ENCODE results near the gene UPK2.

UPK2 gene

DNA sequence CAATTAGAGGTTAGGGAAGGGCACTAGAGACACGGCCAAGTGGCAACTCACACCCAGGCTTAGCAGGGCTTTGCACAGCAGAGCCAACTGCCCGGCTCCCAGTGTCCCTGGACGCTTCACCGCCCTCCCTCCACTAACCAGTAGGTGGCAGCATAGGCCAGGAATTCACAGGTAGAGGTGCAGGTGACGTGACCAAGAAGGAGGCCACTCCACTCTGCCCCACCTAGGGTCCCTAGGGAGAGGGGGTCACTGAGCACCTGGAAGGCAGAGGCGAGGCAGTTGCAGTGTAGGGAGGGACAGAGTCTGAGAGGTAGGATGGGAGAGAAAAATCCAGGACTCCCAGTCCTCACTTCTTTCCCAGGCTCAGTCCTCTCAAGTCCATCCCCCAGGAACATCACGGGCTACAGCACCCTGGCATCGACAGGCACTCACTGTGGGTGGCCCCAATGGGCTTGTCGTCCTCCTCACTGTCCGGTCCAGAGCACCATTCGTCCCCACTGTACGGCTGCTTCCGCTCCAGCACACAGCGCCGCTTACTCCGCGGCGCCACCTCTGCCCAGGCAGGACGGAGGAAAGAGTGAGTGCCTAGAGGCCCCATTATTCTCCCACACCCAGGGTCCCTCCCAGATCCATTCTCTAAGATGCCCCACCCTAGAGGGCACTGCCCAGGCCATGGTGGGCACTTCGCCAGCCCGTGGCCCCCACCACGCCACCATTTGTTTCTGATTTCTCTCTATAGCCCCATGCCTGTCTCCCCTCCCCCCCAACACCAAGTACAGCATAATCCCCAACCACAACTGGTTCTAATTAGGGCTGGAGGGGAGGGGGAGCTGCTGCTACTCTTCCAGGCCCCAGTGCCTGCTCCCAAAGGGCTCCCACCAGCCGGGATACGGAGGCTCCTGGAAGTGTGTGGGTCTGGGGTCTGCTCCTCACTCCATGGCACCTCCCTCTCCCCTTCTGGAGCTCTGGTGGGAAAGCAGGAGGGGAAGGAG is 48.8 kb upstream of the UPK2 start:
- Histone ChIP-seq H3K4me3 (ENCODE audit: low read depth, low read length) (no peak overlapping the region), H3K36me3 (ENCODE audit: control insufficient read depth in 2 of 2, insufficient read depth in 1 of 2, low read length in 2 of 2) (peaks cover 0 to 33% of the 10 kb centered on the region in 2 experiments; a peak in 2 of 3 replicates), H3K27ac (ENCODE audit: extremely low read depth, low read depth, low read length) (no peak overlapping the region), H3K9me3 (ENCODE audit: control insufficient read depth, insufficient read depth, low read depth, low read length) (no peaks in the 10 kb centered on the region), H3K4me1 (ENCODE audit: control insufficient read depth, insufficient read depth, low read length) (peaks cover 14% of the 10 kb centered on the region)
- CTCF ChIA-PET: interaction anchor here (0.6 to 6.9 kb wide), 20 partner anchors 9 to 469 kb away, joined by 3 to 196 read pairs (median 4); partner anchors contain the start of genes BCL9L and UPK2
- POLR2A ChIA-PET: no interaction called here
- TF ChIP-seq SP7 (tag by site-specific recombination; IDR thresholded peaks at IDR 0.05) (no peak), YY2 (tag by site-specific recombination; IDR thresholded peaks at IDR 0.05) (no peak), SP2 (tag by site-specific recombination; IDR thresholded peaks at IDR 0.05) (no peak), ZNF549 (tag by site-specific recombination; IDR thresholded peaks at IDR 0.05) (no peak), ZNF354C (tag by site-specific recombination; IDR thresholded peaks at IDR 0.05; ENCODE audit: borderline replicate concordance, low read depth) (no peak), ZSCAN30 (tag by site-specific recombination; IDR thresholded peaks at IDR 0.05) (peak; percentile 61), ZNF544 (tag by site-specific recombination; IDR thresholded peaks at IDR 0.05) (no peak), ZNF629 (tag by site-specific recombination; IDR thresholded peaks at IDR 0.05) (no peak), KLF16 (tag by site-specific recombination; IDR thresholded peaks at IDR 0.05) (no peak), ZBTB44 (tag by site-specific recombination; IDR thresholded peaks at IDR 0.05) (no peak), ZXDB (tag by site-specific recombination; IDR thresholded peaks at IDR 0.05) (no peak), SP3 (tag by site-specific recombination; IDR thresholded peaks at IDR 0.05) (no peak), ZNF114 (tag by site-specific recombination; IDR thresholded peaks at IDR 0.05) (no peak), GLIS1 (tag by site-specific recombination; IDR thresholded peaks at IDR 0.05) (peak; percentile 90), BCL11B (tag by site-specific recombination; IDR thresholded peaks at IDR 0.05; ENCODE audit: low read depth) (0 out of 2 replicates have a peak, but pooled peaks have one; percentile 44), ZNF2 (tag by site-specific recombination; IDR thresholded peaks at IDR 0.05) (peak; percentile 98), OSR2 (tag by site-specific recombination; IDR thresholded peaks at IDR 0.05) (no peak), ZNF600 (tag by site-specific recombination; IDR thresholded peaks at IDR 0.05) (0 out of 2 replicates have a peak, but pooled peaks have one; percentile 25), ZNF223 (tag by site-specific recombination; IDR thresholded peaks at IDR 0.05) (no peak), ZFP3 (tag by site-specific recombination; IDR thresholded peaks at IDR 0.05; ENCODE audit: low read depth) (no peak), KLF10 (tag by site-specific recombination; IDR thresholded peaks at IDR 0.05) (no peak), ZNF169 (tag by site-specific recombination; IDR thresholded peaks at IDR 0.05) (no peak), ZNF311 (tag by site-specific recombination; IDR thresholded peaks at IDR 0.05; ENCODE audit: borderline replicate concordance) (no peak), ZNF664 (tag by site-specific recombination; IDR thresholded peaks at IDR 0.05) (no peak), SCRT1 (tag by site-specific recombination; IDR thresholded peaks at IDR 0.05; ENCODE audit: borderline replicate concordance) (no peak)
- TF ChIP-seq, protein P1, sequence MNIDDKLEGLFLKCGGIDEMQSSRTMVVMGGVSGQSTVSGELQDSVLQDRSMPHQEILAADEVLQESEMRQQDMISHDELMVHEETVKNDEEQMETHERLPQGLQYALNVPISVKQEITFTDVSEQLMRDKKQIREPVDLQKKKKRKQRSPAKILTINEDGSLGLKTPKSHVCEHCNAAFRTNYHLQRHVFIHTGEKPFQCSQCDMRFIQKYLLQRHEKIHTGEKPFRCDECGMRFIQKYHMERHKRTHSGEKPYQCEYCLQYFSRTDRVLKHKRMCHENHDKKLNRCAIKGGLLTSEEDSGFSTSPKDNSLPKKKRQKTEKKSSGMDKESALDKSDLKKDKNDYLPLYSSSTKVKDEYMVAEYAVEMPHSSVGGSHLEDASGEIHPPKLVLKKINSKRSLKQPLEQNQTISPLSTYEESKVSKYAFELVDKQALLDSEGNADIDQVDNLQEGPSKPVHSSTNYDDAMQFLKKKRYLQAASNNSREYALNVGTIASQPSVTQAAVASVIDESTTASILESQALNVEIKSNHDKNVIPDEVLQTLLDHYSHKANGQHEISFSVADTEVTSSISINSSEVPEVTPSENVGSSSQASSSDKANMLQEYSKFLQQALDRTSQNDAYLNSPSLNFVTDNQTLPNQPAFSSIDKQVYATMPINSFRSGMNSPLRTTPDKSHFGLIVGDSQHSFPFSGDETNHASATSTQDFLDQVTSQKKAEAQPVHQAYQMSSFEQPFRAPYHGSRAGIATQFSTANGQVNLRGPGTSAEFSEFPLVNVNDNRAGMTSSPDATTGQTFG (tag by site-specific recombination; IDR thresholded peaks at IDR 0.05; ENCODE audit: borderline replicate concordance): no peak
- TF ChIP-seq, protein P2, sequence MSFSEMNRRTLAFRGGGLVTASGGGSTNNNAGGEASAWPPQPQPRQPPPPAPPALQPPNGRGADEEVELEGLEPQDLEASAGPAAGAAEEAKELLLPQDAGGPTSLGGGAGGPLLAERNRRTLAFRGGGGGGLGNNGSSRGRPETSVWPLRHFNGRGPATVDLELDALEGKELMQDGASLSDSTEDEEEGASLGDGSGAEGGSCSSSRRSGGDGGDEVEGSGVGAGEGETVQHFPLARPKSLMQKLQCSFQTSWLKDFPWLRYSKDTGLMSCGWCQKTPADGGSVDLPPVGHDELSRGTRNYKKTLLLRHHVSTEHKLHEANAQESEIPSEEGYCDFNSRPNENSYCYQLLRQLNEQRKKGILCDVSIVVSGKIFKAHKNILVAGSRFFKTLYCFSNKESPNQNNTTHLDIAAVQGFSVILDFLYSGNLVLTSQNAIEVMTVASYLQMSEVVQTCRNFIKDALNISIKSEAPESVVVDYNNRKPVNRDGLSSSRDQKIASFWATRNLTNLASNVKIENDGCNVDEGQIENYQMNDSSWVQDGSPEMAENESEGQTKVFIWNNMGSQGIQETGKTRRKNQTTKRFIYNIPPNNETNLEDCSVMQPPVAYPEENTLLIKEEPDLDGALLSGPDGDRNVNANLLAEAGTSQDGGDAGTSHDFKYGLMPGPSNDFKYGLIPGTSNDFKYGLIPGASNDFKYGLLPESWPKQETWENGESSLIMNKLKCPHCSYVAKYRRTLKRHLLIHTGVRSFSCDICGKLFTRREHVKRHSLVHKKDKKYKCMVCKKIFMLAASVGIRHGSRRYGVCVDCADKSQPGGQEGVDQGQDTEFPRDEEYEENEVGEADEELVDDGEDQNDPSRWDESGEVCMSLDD (tag by site-specific recombination; IDR thresholded peaks at IDR 0.05): peak; percentile 57; the same call in 1 of the 2 replicates
- TF ChIP-seq, protein P3, sequence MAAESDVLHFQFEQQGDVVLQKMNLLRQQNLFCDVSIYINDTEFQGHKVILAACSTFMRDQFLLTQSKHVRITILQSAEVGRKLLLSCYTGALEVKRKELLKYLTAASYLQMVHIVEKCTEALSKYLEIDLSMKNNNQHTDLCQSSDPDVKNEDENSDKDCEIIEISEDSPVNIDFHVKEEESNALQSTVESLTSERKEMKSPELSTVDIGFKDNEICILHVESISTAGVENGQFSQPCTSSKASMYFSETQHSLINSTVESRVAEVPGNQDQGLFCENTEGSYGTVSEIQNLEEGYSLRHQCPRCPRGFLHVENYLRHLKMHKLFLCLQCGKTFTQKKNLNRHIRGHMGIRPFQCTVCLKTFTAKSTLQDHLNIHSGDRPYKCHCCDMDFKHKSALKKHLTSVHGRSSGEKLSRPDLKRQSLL (tag by site-specific recombination; IDR thresholded peaks at IDR 0.05): no peak

Measured in HEK293 (cell line).